LNCAP (cell line): ENCODE results near the gene OLFML3.

Source experiments
- TF ChIP-seq, protein P1 (sequence below): fragments of 450-650 bp; IDR thresholded peaks from 2 replicates; pipeline ENCODE4 v1.5.1; 2017; ENCODE audit warnings: mild to moderate bottlenecking

OLFML3 gene

DNA sequence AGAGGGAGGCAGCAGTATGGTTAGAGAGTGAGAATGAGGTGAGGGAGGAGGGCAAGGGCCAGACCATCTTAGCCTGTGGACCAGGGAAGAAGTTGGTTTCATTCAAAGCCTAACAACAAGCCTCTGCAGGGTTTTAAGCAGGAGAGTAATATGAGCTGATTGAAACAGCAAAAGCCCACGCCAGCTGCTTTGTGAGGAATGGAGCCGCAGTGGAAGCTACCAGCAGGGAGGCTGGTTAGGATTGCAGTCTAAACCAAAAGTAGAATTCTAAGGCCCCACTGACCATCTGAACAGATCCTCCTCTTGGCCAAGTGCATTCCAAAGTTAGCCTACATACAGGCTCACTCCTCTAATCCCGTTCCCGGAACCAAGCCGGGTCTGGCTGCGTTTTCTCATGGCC lies 44.8 kb downstream of the OLFML3 start:
- TF ChIP-seq, protein P1, sequence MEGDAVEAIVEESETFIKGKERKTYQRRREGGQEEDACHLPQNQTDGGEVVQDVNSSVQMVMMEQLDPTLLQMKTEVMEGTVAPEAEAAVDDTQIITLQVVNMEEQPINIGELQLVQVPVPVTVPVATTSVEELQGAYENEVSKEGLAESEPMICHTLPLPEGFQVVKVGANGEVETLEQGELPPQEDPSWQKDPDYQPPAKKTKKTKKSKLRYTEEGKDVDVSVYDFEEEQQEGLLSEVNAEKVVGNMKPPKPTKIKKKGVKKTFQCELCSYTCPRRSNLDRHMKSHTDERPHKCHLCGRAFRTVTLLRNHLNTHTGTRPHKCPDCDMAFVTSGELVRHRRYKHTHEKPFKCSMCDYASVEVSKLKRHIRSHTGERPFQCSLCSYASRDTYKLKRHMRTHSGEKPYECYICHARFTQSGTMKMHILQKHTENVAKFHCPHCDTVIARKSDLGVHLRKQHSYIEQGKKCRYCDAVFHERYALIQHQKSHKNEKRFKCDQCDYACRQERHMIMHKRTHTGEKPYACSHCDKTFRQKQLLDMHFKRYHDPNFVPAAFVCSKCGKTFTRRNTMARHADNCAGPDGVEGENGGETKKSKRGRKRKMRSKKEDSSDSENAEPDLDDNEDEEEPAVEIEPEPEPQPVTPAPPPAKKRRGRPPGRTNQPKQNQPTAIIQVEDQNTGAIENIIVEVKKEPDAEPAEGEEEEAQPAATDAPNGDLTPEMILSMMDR: no peak

DNA sequence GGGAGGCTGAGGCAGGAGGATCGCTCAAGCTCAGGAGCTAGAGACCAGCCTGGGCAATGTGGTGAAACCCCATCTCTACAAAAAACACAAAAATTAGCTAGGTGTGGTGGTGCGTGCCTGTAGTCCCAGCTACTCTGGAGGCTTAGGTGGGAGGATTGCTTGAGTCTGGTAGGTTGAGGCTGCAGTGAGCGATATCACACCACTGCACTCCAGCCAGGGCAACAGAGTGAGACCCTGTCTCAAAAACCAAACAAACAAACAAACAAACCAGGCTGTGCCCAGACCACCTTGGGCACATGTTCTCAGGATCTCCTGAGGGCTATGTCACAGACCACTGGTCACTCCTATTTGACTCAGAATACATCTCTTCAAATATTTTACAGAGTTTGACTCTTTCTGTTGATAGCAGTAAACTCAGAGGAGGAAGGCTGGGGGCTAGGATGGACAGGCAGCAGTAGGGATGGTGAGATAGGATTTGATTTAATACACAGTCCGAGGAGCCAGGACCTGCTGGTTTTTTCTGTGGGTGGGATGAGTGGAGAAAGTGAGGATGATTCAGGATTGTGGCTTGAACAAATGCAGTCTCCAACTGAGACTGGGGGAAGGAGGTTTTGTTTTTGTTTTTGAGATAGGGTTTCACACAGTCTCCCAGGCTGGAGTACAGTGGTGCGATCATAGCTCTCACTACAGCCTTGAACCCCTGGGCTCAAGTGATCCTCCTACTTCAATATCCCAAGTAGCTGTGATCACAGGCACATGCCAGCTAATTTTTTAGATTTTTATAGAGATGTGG lies 46.5 kb downstream of the OLFML3 start:
- TF ChIP-seq, protein P1: no peak

DNA sequence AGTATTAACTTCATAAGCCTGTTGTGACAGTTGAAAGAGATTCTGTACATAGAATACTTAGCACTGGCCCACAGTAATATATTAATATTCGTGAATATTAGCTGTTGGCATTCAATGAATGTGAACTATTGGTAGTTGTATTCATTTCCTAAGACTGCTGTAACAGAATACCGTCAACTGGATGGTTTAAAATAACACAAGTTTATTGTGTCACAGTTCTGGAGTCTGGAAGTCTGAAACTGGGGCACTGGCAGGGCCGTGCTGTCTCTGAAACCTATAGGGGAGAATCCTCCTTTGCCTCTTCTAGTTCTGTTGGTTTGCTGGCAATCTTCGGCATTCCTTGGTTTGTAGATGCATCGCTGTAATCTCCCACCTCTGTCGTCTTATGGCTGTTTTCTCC lies 47.5 kb downstream of the OLFML3 start:
- TF ChIP-seq, protein P1: no peak
